Memory B cell (primary cell): ENCODE results near the gene TSPAN2.
"Not testable (repeated sequence)": the region's sequence is repeated elsewhere in the genome, so short reads cannot be mapped to it uniquely, and the experiment has no call there.

ENCODE experiments used
- ATAC-seq: fragments of 150-1000 bp; cut with Tn5 transposase; 2 replicates; pipeline ENCODE4 v1.10.0; 2021; ENCODE audit warnings: low read depth, mild to moderate bottlenecking, moderate library complexity
- DNase-seq, 2 donors: peaks; one replicate each; pipeline ENCODE4 v3.0.0; 2022; ENCODE audit warnings: low spot score in 2 of 2
- H3K27ac Mint-ChIP-seq: one replicate; pipeline ENCODE4 v1.8.0; 2022; ENCODE audit warnings: mild to moderate bottlenecking, moderate library complexity, mixed read lengths
- H3K27me3 Mint-ChIP-seq: one replicate; pipeline ENCODE4 v1.8.0; 2022; ENCODE audit warnings: mixed read lengths
- H3K36me3 Mint-ChIP-seq: one replicate; pipeline ENCODE4 v1.8.0; 2022; ENCODE audit warnings: mild to moderate bottlenecking, mixed read lengths
- H3K4me1 Mint-ChIP-seq: one replicate; pipeline ENCODE4 v1.8.0; 2022; ENCODE audit warnings: mixed read lengths
- H3K4me3 Mint-ChIP-seq: one replicate; pipeline ENCODE4 v1.8.0; 2022; ENCODE audit warnings: mild to moderate bottlenecking, moderate library complexity, mixed read lengths
- H3K9me3 Mint-ChIP-seq: one replicate; pipeline ENCODE4 v1.8.0; 2022; ENCODE audit warnings: mixed read lengths

The TSPAN2 gene

GRCh38 chr1:115019549-115019948 lies 69.8 kb downstream of the TSPAN2 start:
- not testable (repeated sequence) for H3K27ac Mint-ChIP-seq, DNase-seq, H3K4me3 Mint-ChIP-seq, H3K36me3 Mint-ChIP-seq, H3K27me3 Mint-ChIP-seq, ATAC-seq, H3K9me3 Mint-ChIP-seq, H3K4me1 Mint-ChIP-seq

GRCh38 chr1:115013792-115014191 lies 75.5 kb downstream of the TSPAN2 start:
- H3K4me3 Mint-ChIP-seq, result no peak overlapping the region
- peaks cover 4% of the 10 kb centered on the region for H3K9me3 Mint-ChIP-seq
- ATAC-seq (no peak), DNase-seq (no peak)
- no peaks in the 10 kb centered on the region for H3K4me1 Mint-ChIP-seq
- H3K36me3 Mint-ChIP-seq, result no peaks in the 10 kb centered on the region
- H3K27ac Mint-ChIP-seq, result no peak overlapping the region
- H3K27me3 Mint-ChIP-seq, result no peaks in the 10 kb centered on the region

- Mint-ChIP-seq H3K27ac (no peak overlapping the region), H3K27me3 (peaks cover 3% of the 10 kb centered on the region), H3K9me3 (no peaks in the 10 kb centered on the region), H3K4me3 (no peak overlapping the region), H3K4me1 (no peaks in the 10 kb centered on the region), H3K36me3 (no peaks in the 10 kb centered on the region)
- no peak for DNase-seq
- ATAC-seq, result no peak
These were observed 76.9 kb downstream of the TSPAN2 start for GRCh38 chr1:115012434-115012833.

GRCh38 chr1:115012006-115012405 lies 77.3 kb downstream of the TSPAN2 start:
- Mint-ChIP-seq H3K4me1 (no peaks in the 10 kb centered on the region), H3K36me3 (no peaks in the 10 kb centered on the region), H3K27me3 (peaks cover 3% of the 10 kb centered on the region), H3K4me3 (no peak overlapping the region), H3K9me3 (no peaks in the 10 kb centered on the region), H3K27ac (no peak overlapping the region)
- DNase-seq (no peak), ATAC-seq (peak; percentile 42)

GRCh38 chr1:115006191-115006590 lies 83.1 kb downstream of the TSPAN2 start:
- ATAC-seq (no peak), DNase-seq (no peak)
- Mint-ChIP-seq H3K36me3 (no peaks in the 10 kb centered on the region), H3K4me3 (no peak overlapping the region), H3K27ac (no peak overlapping the region), H3K4me1 (no peaks in the 10 kb centered on the region), H3K27me3 (peaks cover 13% of the 10 kb centered on the region), H3K9me3 (peaks cover 1% of the 10 kb centered on the region)
